Hepatocyte (in vitro differentiated cells): ENCODE results near the gene SLIT1. TPM values are rescaled to one million over a fixed set of nuclear protein-coding genes. Genes with fewer than 3 reads are reported as not detected.

Experiments used
- DNase-seq: peaks from one replicate; pipeline ENCODE4 v3.0.0-alpha.2; 2016; ENCODE audit warnings: low spot score
- H2AFZ ChIP-seq: fragments of 200-600 bp; sonication (generic); 2 replicates; pipeline ENCODE4 v1.6.0; 2016; ENCODE audit warnings: antibody characterized with exemption, mild to moderate bottlenecking
- H3K27ac ChIP-seq: fragments of 200-600 bp; sonication (generic); 2 replicates; pipeline ENCODE4 v1.5.1; 2016; ENCODE audit warnings: mild to moderate bottlenecking
- H3K27me3 ChIP-seq: fragments of 200-600 bp; sonication (generic); 2 replicates; pipeline ENCODE4 v1.6.1; 2016
- H3K36me3 ChIP-seq: fragments of 200-600 bp; sonication (generic); replicated peaks from 2 replicates; pipeline ENCODE4 v1.5.1; 2016; ENCODE audit warnings: low read depth; ENCODE audit not compliant: insufficient read depth
- H3K4me1 ChIP-seq: fragments of 200-600 bp; sonication (generic); 2 replicates; pipeline ENCODE4 v1.5.1; 2016; ENCODE audit warnings: mild to moderate bottlenecking, moderate library complexity; ENCODE audit not compliant: insufficient read depth
- H3K4me2 ChIP-seq: fragments of 200-600 bp; sonication (generic); 2 replicates; pipeline ENCODE4 v1.6.0; 2016
- H3K4me3 ChIP-seq: fragments of 200-600 bp; sonication (generic); 2 replicates; pipeline ENCODE4 v1.5.1; 2016; ENCODE audit warnings: mild to moderate bottlenecking
- H3K79me2 ChIP-seq: fragments of 200-600 bp; sonication (generic); 2 replicates; pipeline ENCODE4 v1.6.0; 2017; ENCODE audit warnings: mild to moderate bottlenecking
- H3K9me2 ChIP-seq: fragments of 200-600 bp; sonication (generic); replicated peaks from 2 replicates; pipeline ENCODE4 v1.6.0; 2017; ENCODE audit warnings: mild to moderate bottlenecking; ENCODE audit not compliant: insufficient read depth
- H3K9me3 ChIP-seq: fragments of 200-600 bp; sonication (generic); 2 replicates; pipeline ENCODE4 v1.5.1; 2016; ENCODE audit warnings: low read depth, mild to moderate bottlenecking
- H4K20me1 ChIP-seq: fragments of 200-600 bp; sonication (generic); 2 replicates; pipeline ENCODE4 v1.6.0; 2016; ENCODE audit warnings: mild to moderate bottlenecking; ENCODE audit not compliant: insufficient read depth, poor library complexity, severe bottlenecking
- CTCF ChIP-seq: fragments of 200-600 bp; sonication (generic); IDR thresholded peaks from 2 replicates; pipeline ENCODE4 v1.5.1; 2016; ENCODE audit warnings: antibody characterized with exemption, mild to moderate bottlenecking; ENCODE audit not compliant: poor library complexity
- EZH2 ChIP-seq: fragments of 200-600 bp; sonication (generic); IDR thresholded peaks from 2 replicates; pipeline ENCODE4 v1.6.1; 2016; ENCODE audit warnings: antibody characterized with exemption, mild to moderate bottlenecking, borderline replicate concordance
- EZH2phosphoT487 ChIP-seq: fragments of 200-600 bp; sonication (generic); IDR thresholded peaks from one replicate; pipeline ENCODE4 v1.6.1; 2018; ENCODE audit warnings: antibody characterized with exemption, mild to moderate bottlenecking, low read depth, moderate library complexity; ENCODE audit not compliant: unreplicated experiment, severe bottlenecking
- WGBS: methylation state at CpG from one replicate; pipeline ENCODE4 v1.1.6; 2016; ENCODE audit warnings: low lambda C conversion rate; ENCODE audit errors: missing lambda C conversion rate; 5-methylcytosine and 5-hydroxymethylcytosine counted together
- polyA plus RNA-seq: library from polyadenylated mRNA; unstranded; fragments of >200 nt; fragmentation: Nextera tagmentation; extraction: Ambion mirVana; gene quantifications from 2 replicates; pipeline ENCODE4 v1.2.1, GENCODE V29; 2016
- total RNA-seq: library from RNA; depleted of rRNA; stranded (reverse); fragments of >200 nt; gene quantifications from 2 replicates; pipeline ENCODE4 v1.2.3, GENCODE V29; 2014

Gene SLIT1
- total and polyA plus RNA-seq, 2 experiments from 2014 or later, result 0.47 to 0.65 TPM

- H4K20me1 ChIP-seq, result no peaks in the 10 kb centered on the region
- H3K4me1 ChIP-seq, result no peaks in the 10 kb centered on the region
- no peaks in the 10 kb centered on the region for H3K9me3 ChIP-seq
- no peak for TF ChIP-seq CTCF
- TF ChIP-seq EZH2phosphoT487, result no peak
- no peak for TF ChIP-seq EZH2
- no peak overlapping the region for H2AFZ ChIP-seq
- H3K27me3 ChIP-seq, result no peaks in the 10 kb centered on the region
- no peak overlapping the region for H3K4me2 ChIP-seq
- H3K9me2 ChIP-seq, result no peaks in the 10 kb centered on the region
- no peak overlapping the region for H3K27ac ChIP-seq
- H3K79me2 ChIP-seq, result no peaks in the 10 kb centered on the region
- H3K36me3 ChIP-seq, result no peaks in the 10 kb centered on the region
- H3K4me3 ChIP-seq, result no peak overlapping the region
- 87% methylated on average over 4 of the region's 6 CpGs for WGBS
- DNase-seq, result no peak
These were observed 21.4 kb upstream of the SLIT1 start for GRCh38 chr10:97207131-97207530.

- Histone ChIP-seq H3K27ac (no peak overlapping the region), H3K4me1 (no peaks in the 10 kb centered on the region), H3K9me2 (no peaks in the 10 kb centered on the region), H3K36me3 (no peaks in the 10 kb centered on the region), H3K9me3 (no peaks in the 10 kb centered on the region), H3K27me3 (peaks cover 3% of the 10 kb centered on the region), H3K79me2 (no peaks in the 10 kb centered on the region), H2AFZ (no peak overlapping the region), H3K4me2 (no peak overlapping the region), H4K20me1 (no peaks in the 10 kb centered on the region), H3K4me3 (no peak overlapping the region)
- TF ChIP-seq EZH2phosphoT487 (no peak), EZH2 (no peak), CTCF (no peak)
- DNase-seq, result no peak
- 90% methylated on average over 14 of the region's 14 CpGs for WGBS
These were observed 19.3 kb upstream of the SLIT1 start for GRCh38 chr10:97204826-97205679.

- Histone ChIP-seq H3K27me3 (peaks cover 8% of the 10 kb centered on the region), H3K4me3 (no peak overlapping the region), H2AFZ (no peak overlapping the region), H3K9me2 (no peaks in the 10 kb centered on the region), H3K9me3 (no peaks in the 10 kb centered on the region), H4K20me1 (no peaks in the 10 kb centered on the region), H3K79me2 (no peaks in the 10 kb centered on the region), H3K36me3 (no peaks in the 10 kb centered on the region), H3K4me1 (no peaks in the 10 kb centered on the region), H3K4me2 (no peak overlapping the region), H3K27ac (no peak overlapping the region)
- no peak for DNase-seq
- no peak for TF ChIP-seq CTCF
- no peak for TF ChIP-seq EZH2phosphoT487
- TF ChIP-seq EZH2, result no peak
- 85% methylated on average over 7 of the region's 7 CpGs for WGBS
These were observed 17.5 kb upstream of the SLIT1 start for GRCh38 chr10:97203220-97203619.
